LNCAP (cell line): ENCODE measurements around the gene TTPAL.

Experiments
- TF ChIP-seq, protein P1 (sequence below): fragments of 450-650 bp; IDR thresholded peaks from 2 replicates; pipeline ENCODE4 v1.5.1; 2017; ENCODE audit warnings: mild to moderate bottlenecking

The TTPAL gene

DNA sequence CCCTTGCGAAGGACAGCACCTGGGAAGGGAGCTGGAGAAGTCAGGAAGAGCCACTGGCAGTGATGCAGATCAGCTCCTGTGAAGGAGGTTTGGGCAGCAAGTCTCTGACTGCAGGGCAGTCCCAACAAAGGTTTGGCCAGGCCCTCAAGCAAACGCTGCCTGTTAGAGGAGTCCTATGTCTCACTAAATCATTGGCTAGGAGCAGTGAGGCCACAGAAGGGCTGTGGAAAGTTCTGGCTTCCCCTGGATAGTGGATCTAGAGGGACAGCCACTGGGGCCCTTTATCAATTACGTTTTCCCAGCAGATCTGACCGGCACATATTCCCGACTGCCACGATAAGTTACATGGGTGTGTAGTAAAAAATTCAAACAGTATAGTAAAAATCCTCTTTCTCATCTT, 2.5 kb downstream of the TTPAL start:
- TF ChIP-seq, protein P1, sequence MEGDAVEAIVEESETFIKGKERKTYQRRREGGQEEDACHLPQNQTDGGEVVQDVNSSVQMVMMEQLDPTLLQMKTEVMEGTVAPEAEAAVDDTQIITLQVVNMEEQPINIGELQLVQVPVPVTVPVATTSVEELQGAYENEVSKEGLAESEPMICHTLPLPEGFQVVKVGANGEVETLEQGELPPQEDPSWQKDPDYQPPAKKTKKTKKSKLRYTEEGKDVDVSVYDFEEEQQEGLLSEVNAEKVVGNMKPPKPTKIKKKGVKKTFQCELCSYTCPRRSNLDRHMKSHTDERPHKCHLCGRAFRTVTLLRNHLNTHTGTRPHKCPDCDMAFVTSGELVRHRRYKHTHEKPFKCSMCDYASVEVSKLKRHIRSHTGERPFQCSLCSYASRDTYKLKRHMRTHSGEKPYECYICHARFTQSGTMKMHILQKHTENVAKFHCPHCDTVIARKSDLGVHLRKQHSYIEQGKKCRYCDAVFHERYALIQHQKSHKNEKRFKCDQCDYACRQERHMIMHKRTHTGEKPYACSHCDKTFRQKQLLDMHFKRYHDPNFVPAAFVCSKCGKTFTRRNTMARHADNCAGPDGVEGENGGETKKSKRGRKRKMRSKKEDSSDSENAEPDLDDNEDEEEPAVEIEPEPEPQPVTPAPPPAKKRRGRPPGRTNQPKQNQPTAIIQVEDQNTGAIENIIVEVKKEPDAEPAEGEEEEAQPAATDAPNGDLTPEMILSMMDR, result no peak

GRCh38 chr20:44479643-44480042, 4.0 kb downstream of the TTPAL start:
- TF ChIP-seq, protein P1, result no peak

GRCh38 chr20:44480097-44480496, 4.4 kb downstream of the TTPAL start:
- TF ChIP-seq, protein P1, result no peak

- TF ChIP-seq, protein P1, result no peak
Measured at GRCh38 chr20:44481719-44482416, 6.2 kb downstream of the TTPAL start.

- TF ChIP-seq, protein P1, result no peak
Measured at GRCh38 chr20:44483112-44483511, 7.4 kb downstream of the TTPAL start.

- TF ChIP-seq, protein P1, result no peak
Measured at GRCh38 chr20:44485078-44485829, 9.6 kb downstream of the TTPAL start.

DNA sequence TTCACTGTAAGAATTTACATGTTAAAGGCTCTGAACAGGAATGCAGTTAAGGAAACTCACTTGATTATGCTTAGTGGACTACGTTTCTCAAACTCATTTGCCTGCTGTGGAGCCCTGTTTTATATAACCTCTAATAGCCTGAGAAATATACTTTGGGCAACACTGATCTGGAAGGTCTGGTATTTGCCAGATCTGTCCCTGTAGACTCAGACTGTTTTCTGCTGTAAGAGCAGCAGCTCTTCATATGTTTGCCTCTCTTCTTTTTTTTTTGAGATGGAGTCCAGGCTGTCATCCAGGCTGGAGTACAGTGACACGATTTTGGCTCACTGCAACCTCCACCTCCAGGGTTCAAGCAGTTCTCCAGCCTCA, 10.1 kb downstream of the TTPAL start:
- TF ChIP-seq, protein P1, result no peak
